ENCODE data around the gene BARHL1. TPM values are rescaled to one million over a fixed set of nuclear protein-coding genes. Genes with fewer than 3 reads are reported as not detected.

Gene BARHL1
- total RNA-seq, 1 donor from 2014 or later, result not detected

DNA sequence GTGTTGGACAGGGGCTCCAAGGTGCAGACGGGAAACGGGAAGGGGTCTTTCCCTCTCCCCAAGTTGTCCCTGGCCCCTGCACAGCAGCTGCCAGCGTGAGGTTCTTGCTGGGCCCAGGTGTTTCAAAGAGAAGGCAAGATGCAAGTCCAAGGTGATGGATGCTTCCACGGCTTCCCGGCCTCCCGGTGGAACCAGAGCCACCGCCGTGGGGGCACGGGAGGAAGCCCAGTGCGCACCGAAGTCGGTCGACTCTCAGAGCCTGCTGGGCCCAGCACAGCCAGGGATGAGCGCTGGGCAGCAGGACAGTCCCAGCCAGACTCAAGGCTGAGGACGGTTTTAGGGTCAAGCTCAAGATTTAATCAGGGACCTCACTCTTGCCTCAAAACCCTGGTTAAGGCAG is 25.2 kb upstream of the BARHL1 start:
- H3K4me1 ChIP-seq (ENCODE audit: insufficient read depth, low read length), result peaks cover 2% of the 10 kb centered on the region
- TF ChIP-seq, protein P1, sequence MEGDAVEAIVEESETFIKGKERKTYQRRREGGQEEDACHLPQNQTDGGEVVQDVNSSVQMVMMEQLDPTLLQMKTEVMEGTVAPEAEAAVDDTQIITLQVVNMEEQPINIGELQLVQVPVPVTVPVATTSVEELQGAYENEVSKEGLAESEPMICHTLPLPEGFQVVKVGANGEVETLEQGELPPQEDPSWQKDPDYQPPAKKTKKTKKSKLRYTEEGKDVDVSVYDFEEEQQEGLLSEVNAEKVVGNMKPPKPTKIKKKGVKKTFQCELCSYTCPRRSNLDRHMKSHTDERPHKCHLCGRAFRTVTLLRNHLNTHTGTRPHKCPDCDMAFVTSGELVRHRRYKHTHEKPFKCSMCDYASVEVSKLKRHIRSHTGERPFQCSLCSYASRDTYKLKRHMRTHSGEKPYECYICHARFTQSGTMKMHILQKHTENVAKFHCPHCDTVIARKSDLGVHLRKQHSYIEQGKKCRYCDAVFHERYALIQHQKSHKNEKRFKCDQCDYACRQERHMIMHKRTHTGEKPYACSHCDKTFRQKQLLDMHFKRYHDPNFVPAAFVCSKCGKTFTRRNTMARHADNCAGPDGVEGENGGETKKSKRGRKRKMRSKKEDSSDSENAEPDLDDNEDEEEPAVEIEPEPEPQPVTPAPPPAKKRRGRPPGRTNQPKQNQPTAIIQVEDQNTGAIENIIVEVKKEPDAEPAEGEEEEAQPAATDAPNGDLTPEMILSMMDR (IDR thresholded peaks at IDR 0.05; ENCODE audit: insufficient read depth, low read depth, low read length), result no peak
- no peak for TF ChIP-seq EZH2 (IDR thresholded peaks at IDR 0.05; ENCODE audit: insufficient read depth, low read length)
- no peak overlapping the region for H3K9ac ChIP-seq (ENCODE audit: low read length)
- H3K36me3 Mint-ChIP-seq (ENCODE audit: low read depth, unreplicated experiment), result no peaks in the 10 kb centered on the region
- H3K4me3 Mint-ChIP-seq (ENCODE audit: unreplicated experiment), result no peak overlapping the region
- no peaks in the 10 kb centered on the region for H3K9me3 ChIP-seq (ENCODE audit: insufficient read depth, low read depth, low read length)
- no peak overlapping the region for H3K27ac Mint-ChIP-seq (ENCODE audit: unreplicated experiment)
- peaks cover 44% of the 10 kb centered on the region for H3K27me3 Mint-ChIP-seq (ENCODE audit: low read depth, unreplicated experiment)
- H3K79me2 ChIP-seq (ENCODE audit: insufficient read depth, low read length), result no peaks in the 10 kb centered on the region
- H3K4me3 ChIP-seq (ENCODE audit: insufficient read depth, low read depth, low read length), result no peak overlapping the region
- no peak overlapping the region for H3K4me2 ChIP-seq (ENCODE audit: low read length)
- no peaks in the 10 kb centered on the region for H4K20me1 ChIP-seq (ENCODE audit: insufficient read depth, low read length)
- FAIRE-seq (no peak), DNase-seq (ENCODE audit: low read depth) (no peak)
- H2AFZ ChIP-seq (ENCODE audit: low read depth, low read length), result no peak overlapping the region
- peaks cover 6% of the 10 kb centered on the region for H3K9me3 Mint-ChIP-seq (ENCODE audit: unreplicated experiment)
- H3K27me3 ChIP-seq (ENCODE audit: insufficient read depth, low read length), result peaks cover 45% of the 10 kb centered on the region
- H3K36me3 ChIP-seq (ENCODE audit: insufficient read depth, low read length), result no peaks in the 10 kb centered on the region
- no peak overlapping the region for H3K27ac ChIP-seq (ENCODE audit: low read depth, low read length)
- no peaks in the 10 kb centered on the region for H3K4me1 Mint-ChIP-seq (ENCODE audit: low read depth, unreplicated experiment)

DNA sequence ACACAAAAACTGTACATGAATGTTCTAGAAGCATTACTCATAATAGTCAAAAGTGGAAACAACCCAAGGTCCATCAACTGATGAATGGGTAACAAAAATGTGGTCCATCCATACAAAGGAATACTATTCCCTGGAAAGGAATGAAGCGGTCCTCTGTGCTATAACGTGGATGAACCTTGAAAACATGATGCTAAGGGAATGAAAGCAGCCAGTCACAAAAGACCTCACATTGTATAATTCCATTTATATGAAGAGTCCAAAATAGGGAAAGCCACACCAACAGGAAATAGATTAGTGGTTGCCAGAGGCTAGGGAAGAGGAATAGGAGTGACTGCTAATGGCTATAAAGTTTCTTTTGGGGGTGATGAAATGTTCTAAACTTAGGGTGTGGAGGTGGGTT is 22.7 kb upstream of the BARHL1 start:
- Mint-ChIP-seq H3K27me3 (ENCODE audit: low read depth, unreplicated experiment) (peaks cover 52% of the 10 kb centered on the region), H3K9me3 (ENCODE audit: unreplicated experiment) (peaks cover 6% of the 10 kb centered on the region), H3K36me3 (ENCODE audit: low read depth, unreplicated experiment) (no peaks in the 10 kb centered on the region), H3K4me3 (ENCODE audit: unreplicated experiment) (no peak overlapping the region), H3K4me1 (ENCODE audit: low read depth, unreplicated experiment) (no peaks in the 10 kb centered on the region), H3K27ac (ENCODE audit: unreplicated experiment) (no peak overlapping the region)
- no peak overlapping the region for H3K9ac ChIP-seq (ENCODE audit: low read length)
- H3K79me2 ChIP-seq (ENCODE audit: insufficient read depth, low read length), result no peaks in the 10 kb centered on the region
- no peak for TF ChIP-seq EZH2 (IDR thresholded peaks at IDR 0.05; ENCODE audit: insufficient read depth, low read length)
- TF ChIP-seq, protein P1 (IDR thresholded peaks at IDR 0.05; ENCODE audit: insufficient read depth, low read depth, low read length), result no peak
- no peaks in the 10 kb centered on the region for H3K9me3 ChIP-seq (ENCODE audit: insufficient read depth, low read depth, low read length)
- FAIRE-seq (no peak), DNase-seq (ENCODE audit: low read depth) (no peak)
- no peak overlapping the region for H3K4me2 ChIP-seq (ENCODE audit: low read length)
- H4K20me1 ChIP-seq (ENCODE audit: insufficient read depth, low read length), result no peaks in the 10 kb centered on the region
- H2AFZ ChIP-seq (ENCODE audit: low read depth, low read length), result no peak overlapping the region
- no peaks in the 10 kb centered on the region for H3K36me3 ChIP-seq (ENCODE audit: insufficient read depth, low read length)
- no peak overlapping the region for H3K4me3 ChIP-seq (ENCODE audit: insufficient read depth, low read depth, low read length)
- no peak overlapping the region for H3K27ac ChIP-seq (ENCODE audit: low read depth, low read length)
- H3K4me1 ChIP-seq (ENCODE audit: insufficient read depth, low read length), result peaks cover 2% of the 10 kb centered on the region
- peaks cover 53% of the 10 kb centered on the region for H3K27me3 ChIP-seq (ENCODE audit: insufficient read depth, low read length)

DNA sequence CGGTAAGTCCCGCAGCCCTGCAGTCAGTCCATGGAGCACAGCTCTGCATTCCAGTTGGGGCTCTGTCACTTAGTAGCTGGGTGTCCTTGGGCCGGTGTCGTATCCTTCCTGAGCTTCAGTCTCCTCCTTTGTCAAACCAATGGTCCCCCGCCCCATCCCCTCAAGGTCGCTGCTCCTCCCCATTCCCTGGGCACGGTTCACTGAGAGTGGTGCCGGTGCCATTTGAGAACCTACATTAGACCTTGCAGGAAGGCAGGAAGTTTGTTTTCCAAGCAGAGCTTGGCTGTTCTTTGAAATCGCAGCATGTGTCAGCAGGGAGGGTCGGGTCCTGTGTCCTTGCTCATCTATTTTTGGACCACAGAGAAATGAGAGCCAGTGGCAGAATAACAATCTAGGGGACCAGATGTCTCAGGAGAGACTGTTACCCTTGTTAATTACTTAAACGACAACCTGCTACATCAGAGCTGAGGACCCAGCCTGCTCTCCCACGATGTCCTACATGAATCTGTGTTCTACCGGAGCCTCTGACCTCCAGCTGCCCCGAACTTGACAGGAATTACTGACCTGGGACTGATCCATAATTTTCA is 21.7 kb upstream of the BARHL1 start:
- TF ChIP-seq, protein P1 (IDR thresholded peaks at IDR 0.05; ENCODE audit: insufficient read depth, low read depth, low read length), result no peak
- TF ChIP-seq EZH2 (IDR thresholded peaks at IDR 0.05; ENCODE audit: insufficient read depth, low read length), result no peak
- H3K4me1 ChIP-seq (ENCODE audit: insufficient read depth, low read length), result peaks cover 2% of the 10 kb centered on the region
- FAIRE-seq (no peak), DNase-seq (ENCODE audit: low read depth) (no peak)
- peaks cover 4% of the 10 kb centered on the region for H3K9me3 Mint-ChIP-seq (ENCODE audit: unreplicated experiment)
- no peak overlapping the region for H2AFZ ChIP-seq (ENCODE audit: low read depth, low read length)
- peaks cover 46% of the 10 kb centered on the region for H3K27me3 Mint-ChIP-seq (ENCODE audit: low read depth, unreplicated experiment)
- H3K4me2 ChIP-seq (ENCODE audit: low read length), result no peak overlapping the region
- peaks cover 47% of the 10 kb centered on the region for H3K27me3 ChIP-seq (ENCODE audit: insufficient read depth, low read length)
- no peaks in the 10 kb centered on the region for H3K79me2 ChIP-seq (ENCODE audit: insufficient read depth, low read length)
- H4K20me1 ChIP-seq (ENCODE audit: insufficient read depth, low read length), result no peaks in the 10 kb centered on the region
- H3K9ac ChIP-seq (ENCODE audit: low read length), result no peak overlapping the region
- H3K4me3 ChIP-seq (ENCODE audit: insufficient read depth, low read depth, low read length), result no peak overlapping the region
- no peaks in the 10 kb centered on the region for H3K4me1 Mint-ChIP-seq (ENCODE audit: low read depth, unreplicated experiment)
- H3K27ac ChIP-seq (ENCODE audit: low read depth, low read length), result no peak overlapping the region
- H3K27ac Mint-ChIP-seq (ENCODE audit: unreplicated experiment), result no peak overlapping the region
- no peaks in the 10 kb centered on the region for H3K36me3 Mint-ChIP-seq (ENCODE audit: low read depth, unreplicated experiment)
- no peaks in the 10 kb centered on the region for H3K9me3 ChIP-seq (ENCODE audit: insufficient read depth, low read depth, low read length)
- H3K4me3 Mint-ChIP-seq (ENCODE audit: unreplicated experiment), result no peak overlapping the region
- no peaks in the 10 kb centered on the region for H3K36me3 ChIP-seq (ENCODE audit: insufficient read depth, low read length)

Measured in astrocyte (in vitro differentiated cells and primary cell).